Omental fat pad (tissue), 4 donors: Measurements from ENCODE around the gene AVPR2. TPM values are rescaled to one million over a fixed set of nuclear protein-coding genes. Genes with fewer than 3 reads are reported as not detected.

ENCODE experiments used
- ATAC-seq: fragments of 150-250 bp; one replicate; pipeline ENCODE4 v1.9.1; 2016; ENCODE audit warnings: mild to moderate bottlenecking, moderate library complexity; ENCODE audit not compliant: low FRiP score
- DNase-seq: peaks from one replicate; pipeline ENCODE4 v3.0.0-alpha.2; 2019; ENCODE audit warnings: low spot score
- total RNA-seq, 4 donors: library from RNA; depleted of rRNA; stranded (reverse); fragments of >200 nt; gene quantifications; one replicate each; pipeline ENCODE4 v1.1.0, GENCODE V29; 2016
- TF ChIP-seq, protein P1 (sequence below), 3 donors: fragments of 450-650 bp; IDR thresholded peaks; one replicate each; pipeline ENCODE4 v1.5.1; 2016 to 2017; ENCODE audit warnings: antibody characterized with exemption in 3 of 3, mild to moderate bottlenecking in 3 of 3, moderate library complexity in 2 of 3

Gene AVPR2
- total RNA-seq, 4 donors from 2014 or later = 0.74 to 22.7 (median 3.6) TPM

DNA sequence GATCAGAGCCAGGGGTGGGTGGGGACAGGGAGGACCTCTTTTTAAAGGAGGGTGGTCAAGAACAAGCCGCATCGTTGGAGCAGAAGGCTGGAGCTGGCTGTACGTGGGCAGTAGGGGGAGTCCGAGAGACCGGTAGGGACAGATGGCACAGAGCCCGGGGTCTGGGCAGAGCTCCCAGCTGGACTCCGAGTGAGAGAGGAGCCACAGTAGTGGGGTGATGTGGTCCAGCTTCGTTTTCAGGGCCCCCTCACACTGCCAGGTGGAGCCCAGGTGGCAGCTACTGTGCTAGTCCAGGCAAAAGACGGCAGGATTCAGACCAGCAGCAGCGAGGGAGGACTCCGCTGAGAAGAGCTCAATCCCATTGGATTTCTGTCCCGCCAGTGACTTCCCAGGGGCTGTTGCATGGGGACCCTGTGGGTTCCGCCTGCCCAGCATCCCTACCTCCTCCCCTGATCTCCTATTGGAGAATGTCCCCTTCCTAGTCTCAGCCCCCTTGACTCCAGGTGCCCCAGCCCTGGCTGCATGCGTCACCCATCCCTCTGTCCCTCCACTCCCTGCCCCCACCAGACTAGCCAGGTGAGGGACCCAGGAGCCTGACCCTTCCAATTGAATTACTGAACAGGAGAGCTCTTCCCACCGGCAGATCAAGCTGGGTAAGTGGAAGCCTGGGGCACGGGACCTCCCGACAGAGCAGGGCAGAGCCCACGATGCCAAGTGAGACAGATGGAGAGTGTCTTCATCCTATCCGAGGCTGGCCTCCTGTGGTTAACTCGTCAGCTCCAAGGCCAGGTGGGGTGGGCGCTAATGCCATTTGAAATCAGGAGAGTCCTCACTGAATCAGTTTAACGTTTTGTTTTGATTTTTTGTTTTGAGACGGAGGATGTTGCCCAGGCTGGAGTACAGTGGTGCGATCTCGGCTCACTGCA, 18.7 kb downstream of the AVPR2 start:
- ATAC-seq (peak; percentile 42), DNase-seq (no peak)
- TF ChIP-seq, protein P1, sequence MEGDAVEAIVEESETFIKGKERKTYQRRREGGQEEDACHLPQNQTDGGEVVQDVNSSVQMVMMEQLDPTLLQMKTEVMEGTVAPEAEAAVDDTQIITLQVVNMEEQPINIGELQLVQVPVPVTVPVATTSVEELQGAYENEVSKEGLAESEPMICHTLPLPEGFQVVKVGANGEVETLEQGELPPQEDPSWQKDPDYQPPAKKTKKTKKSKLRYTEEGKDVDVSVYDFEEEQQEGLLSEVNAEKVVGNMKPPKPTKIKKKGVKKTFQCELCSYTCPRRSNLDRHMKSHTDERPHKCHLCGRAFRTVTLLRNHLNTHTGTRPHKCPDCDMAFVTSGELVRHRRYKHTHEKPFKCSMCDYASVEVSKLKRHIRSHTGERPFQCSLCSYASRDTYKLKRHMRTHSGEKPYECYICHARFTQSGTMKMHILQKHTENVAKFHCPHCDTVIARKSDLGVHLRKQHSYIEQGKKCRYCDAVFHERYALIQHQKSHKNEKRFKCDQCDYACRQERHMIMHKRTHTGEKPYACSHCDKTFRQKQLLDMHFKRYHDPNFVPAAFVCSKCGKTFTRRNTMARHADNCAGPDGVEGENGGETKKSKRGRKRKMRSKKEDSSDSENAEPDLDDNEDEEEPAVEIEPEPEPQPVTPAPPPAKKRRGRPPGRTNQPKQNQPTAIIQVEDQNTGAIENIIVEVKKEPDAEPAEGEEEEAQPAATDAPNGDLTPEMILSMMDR (IDR thresholded peaks at IDR 0.05) = no peak

DNA sequence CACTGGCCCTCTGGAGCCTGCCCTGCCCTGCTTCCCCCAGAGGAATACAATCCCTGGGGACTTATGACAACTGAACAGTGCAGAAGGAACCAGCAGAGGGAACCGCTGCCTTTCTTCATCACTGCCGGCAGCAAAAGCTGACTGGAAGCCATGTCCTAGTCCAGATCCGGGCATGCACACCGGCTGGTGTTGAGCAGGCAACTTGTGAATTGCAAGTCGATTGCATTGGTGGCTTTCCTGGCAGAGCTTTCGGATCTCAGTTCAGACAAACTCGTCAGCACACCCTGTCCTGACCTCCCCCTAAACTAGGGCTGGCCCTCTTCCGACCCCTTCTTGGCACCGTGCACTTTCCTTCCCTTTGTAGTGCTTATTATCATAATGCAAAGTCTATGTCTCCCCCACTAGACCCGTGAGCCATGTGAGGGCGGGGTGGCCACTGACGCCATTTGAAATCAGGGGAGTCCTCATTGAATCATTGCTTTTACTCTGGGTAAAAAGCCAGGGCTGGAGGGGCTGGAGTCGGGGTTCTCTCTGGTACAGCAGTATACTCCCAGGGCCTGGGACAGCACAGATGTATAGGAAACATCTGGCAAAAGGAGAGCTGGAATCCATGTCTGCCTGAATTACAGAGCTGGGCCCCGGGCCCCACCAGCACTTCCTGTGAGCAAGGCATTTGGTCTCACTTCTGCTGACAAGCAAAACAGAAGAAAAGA, 19.8 kb downstream of the AVPR2 start:
- DNase-seq (no peak), ATAC-seq (no peak)
- TF ChIP-seq, protein P1 (IDR thresholded peaks at IDR 0.05) = no peak

DNA sequence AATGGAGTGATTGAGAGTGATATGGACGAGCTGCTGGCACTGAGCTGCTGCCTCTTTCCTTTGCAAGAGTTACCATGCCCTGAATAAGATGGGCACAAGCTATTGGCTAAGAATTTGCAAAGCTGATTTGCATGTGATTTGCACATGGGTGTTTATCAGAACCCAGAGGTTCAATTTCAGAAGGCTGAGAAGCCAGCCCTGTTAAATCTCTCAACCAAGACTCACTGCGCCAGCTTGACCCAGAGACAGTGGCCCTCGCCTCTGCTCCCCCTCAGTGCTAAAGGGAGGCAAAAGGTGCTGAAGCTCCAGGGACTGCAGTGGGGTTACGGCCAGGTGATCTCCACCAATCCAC, 20.9 kb downstream of the AVPR2 start:
- ATAC-seq (no peak), DNase-seq (no peak)
- TF ChIP-seq, protein P1 (IDR thresholded peaks at IDR 0.05) = no peak

DNA sequence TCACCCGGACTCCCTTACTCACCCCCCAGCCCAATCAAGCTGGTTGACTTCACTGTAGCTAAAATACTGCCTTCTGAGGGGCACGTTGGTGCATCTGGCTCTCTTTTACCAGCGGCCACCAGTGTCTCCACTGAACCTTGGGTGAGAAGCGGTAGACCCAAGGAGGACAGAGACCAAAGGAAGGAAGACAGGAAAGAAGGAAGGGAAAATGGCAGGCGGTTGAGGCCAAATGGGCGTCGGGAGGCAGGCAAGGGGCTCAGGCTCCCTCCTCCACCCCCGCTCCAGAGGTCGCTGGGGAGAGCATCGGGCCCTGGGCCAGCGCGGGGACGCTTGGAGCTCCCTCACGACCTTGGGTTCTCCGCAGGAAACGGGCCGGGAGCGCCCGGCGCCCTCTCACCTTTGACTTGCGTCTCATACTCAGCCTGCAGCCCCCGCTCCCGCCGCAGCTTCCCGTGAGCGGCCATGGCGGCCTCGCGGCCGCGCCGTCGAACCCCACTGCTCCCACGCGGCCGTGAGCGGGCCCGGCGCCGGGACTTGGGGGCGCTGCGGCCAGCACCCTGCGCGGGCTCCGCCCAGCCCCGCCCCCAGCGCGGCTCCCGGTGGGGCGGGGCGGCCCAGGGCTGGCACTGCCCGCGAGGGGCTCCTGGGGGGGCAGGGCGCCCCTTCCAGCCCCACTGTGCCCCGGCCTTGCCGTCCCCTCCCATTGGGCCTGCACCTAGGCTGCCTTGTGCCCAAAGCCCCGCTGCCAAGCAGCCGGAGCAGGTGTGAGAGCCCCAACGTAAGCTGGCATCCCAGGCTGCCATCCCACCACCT, 21.5 kb downstream of the AVPR2 start, which contains the start of gene ARHGAP4:
ARHGAP4 (minus strand) TSS at position 526 of the 813 bp plus-strand sequence; CDS start at position 464, 62 bp downstream.
- DNase-seq = no peak
- TF ChIP-seq, protein P1 (IDR thresholded peaks at IDR 0.05) = no peak
- ATAC-seq = no peak

DNA sequence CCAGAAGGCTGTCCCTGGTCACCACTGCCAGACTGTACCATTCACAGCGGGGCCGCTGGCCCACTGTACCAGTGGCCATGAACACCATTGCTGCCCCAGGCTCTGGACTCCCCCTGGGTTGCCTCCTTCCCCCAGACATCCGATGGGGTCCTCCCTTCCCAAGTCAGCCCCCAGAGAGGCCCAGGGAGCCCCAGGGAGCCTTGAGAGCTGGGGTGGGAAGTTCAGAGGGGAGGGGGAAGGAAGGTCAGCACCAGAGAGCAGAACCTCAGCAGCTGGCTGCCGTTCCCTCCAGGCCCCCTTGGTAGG, 22.0 kb downstream of the AVPR2 start:
- TF ChIP-seq, protein P1 (IDR thresholded peaks at IDR 0.05) = no peak
- DNase-seq = no peak
- no peak for ATAC-seq

DNA sequence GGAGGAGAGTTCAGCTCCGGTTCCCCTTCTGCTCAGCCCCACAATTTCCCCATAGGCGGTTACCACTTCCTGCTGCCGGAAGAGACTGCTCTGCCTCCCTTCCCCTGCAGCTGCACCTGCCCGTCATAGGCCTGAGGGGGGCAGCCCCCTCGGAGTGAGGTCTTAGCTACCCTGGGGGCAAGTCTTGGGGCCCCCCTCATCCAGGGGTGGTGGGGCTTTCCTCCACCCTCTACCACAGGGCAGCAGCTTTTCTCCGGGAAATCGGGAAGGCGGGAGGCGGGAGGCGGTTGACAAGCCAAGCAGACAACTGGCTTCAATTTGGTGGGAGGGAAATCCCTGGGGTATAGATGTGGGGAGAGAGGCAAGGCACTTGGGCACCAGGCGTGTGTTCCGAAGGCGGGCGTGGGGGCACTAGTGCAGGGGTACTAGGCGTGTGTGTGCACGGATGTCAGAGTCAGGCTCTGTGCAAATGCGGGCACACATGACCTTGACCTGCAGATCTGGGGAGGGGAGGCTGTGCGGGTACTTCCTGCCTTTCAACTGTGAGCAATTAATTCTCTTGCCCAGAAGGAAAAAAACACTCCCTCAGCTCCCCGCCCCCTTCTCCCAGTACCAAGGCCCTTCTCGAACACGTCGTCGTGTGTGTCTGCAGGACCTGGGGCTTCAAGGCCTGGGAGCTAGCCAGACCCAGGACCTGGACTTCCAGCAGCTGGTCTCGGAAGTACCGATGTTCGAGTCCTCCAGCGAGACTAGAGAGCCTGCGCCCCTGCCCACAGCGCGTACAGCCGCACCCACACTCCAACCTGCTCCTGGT, 22.6 kb downstream of the AVPR2 start:
- no peak for DNase-seq
- ATAC-seq = no peak
- TF ChIP-seq, protein P1 (IDR thresholded peaks at IDR 0.05) = no peak
